Naive B cell (primary cell): ENCODE data around the gene CAMK2B. TPM values are rescaled to one million over a fixed set of nuclear protein-coding genes. Genes with fewer than 3 reads are reported as not detected.

Experiments
- ATAC-seq, 2 donors: fragments of 150-1000 bp; cut with Tn5 transposase; 2 replicates each; pipeline ENCODE4 v1.10.0; 2021; ENCODE audit warnings: low read depth in 2 of 2, mild to moderate bottlenecking in 2 of 2, moderate library complexity in 2 of 2
- DNase-seq: peaks from one replicate; pipeline ENCODE4 v3.0.0; 2022
- H3K27ac Mint-ChIP-seq, 6 donors: one replicate each; pipeline ENCODE4 v1.8.0; 2020 to 2022; ENCODE audit warnings: mild to moderate bottlenecking in 6 of 6, mixed read lengths in 6 of 6, moderate library complexity in 5 of 6, inconsistent platforms in 2 of 6
- H3K27me3 Mint-ChIP-seq, 3 donors: one replicate each; pipeline ENCODE4 v1.8.0; 2021 to 2022; ENCODE audit warnings: mixed read lengths in 3 of 3, mild to moderate bottlenecking in 1 of 3
- H3K36me3 Mint-ChIP-seq, 2 donors: one replicate each; pipeline ENCODE4 v1.8.0; 2020 to 2022; ENCODE audit warnings: mixed read lengths in 2 of 2, inconsistent platforms in 1 of 2, mild to moderate bottlenecking in 1 of 2
- H3K4me1 Mint-ChIP-seq, 3 donors: one replicate each; pipeline ENCODE4 v1.8.0; 2020 to 2022; ENCODE audit warnings: mixed read lengths in 3 of 3, inconsistent platforms in 1 of 3, mild to moderate bottlenecking in 1 of 3, moderate library complexity in 1 of 3
- H3K4me3 Mint-ChIP-seq, 8 donors: one replicate each; pipeline ENCODE4 v1.8.0; 2020 to 2022; ENCODE audit warnings: mild to moderate bottlenecking in 8 of 8, mixed read lengths in 8 of 8, moderate library complexity in 8 of 8, inconsistent platforms in 2 of 8
- H3K9me3 Mint-ChIP-seq, 7 donors: one replicate each; pipeline ENCODE4 v1.8.0; 2020 to 2022; ENCODE audit warnings: mixed read lengths in 7 of 7, mild to moderate bottlenecking in 5 of 7, inconsistent platforms in 2 of 7, moderate library complexity in 1 of 7
- polyA plus RNA-seq, 6 donors: library from polyadenylated mRNA; unstranded; fragments of 300-500 nt; fragmentation: Illumina TruSeq; gene quantifications; one replicate each; pipeline ENCODE4 v1.2.3, GENCODE V29; 2021; ENCODE audit warnings: low read depth in 6 of 6

The CAMK2B gene
- polyA plus RNA-seq, 6 donors from 2014 or later: not detected

DNA sequence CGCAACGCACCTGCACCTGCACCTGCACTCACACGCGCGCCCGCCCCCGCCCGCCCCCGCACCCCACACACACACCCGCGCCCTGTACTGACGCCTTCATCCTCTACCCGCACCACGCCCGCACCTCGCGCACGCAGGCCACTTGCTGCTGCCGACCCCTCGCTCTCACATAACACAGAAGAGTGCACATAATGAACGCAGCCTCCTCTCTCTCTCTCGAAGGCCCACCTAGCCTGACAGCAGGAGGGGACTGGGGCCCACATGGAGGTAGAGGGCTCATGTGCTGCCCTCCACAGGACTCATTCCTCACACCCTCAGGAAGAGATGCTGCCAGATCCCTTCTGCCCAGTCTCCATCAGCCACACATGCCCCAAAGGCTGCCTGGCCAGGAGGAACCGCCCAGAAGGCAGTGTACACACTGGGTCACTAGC, 432 bp upstream of the CAMK2B start:
- Mint-ChIP-seq H3K4me1 (peaks cover 8 to 10% (median 8%) of the 10 kb centered on the region in 3 donors), H3K27me3 (peaks cover 39 to 65% (median 54%) of the 10 kb centered on the region in 3 donors), H3K27ac (peak overlapping the region in 5 of 6 donors; percentile 27 to 83 (median 56)), H3K36me3 (peaks cover 0 to 8% of the 10 kb centered on the region in 2 donors), H3K4me3 (peak overlapping the region; percentile 70 to 93 (median 82)), H3K9me3 (peaks cover 0 to 5% (median 0%) of the 10 kb centered on the region in 7 donors)
- peak; percentile 18 to 30 for ATAC-seq
- DNase-seq: no peak

DNA sequence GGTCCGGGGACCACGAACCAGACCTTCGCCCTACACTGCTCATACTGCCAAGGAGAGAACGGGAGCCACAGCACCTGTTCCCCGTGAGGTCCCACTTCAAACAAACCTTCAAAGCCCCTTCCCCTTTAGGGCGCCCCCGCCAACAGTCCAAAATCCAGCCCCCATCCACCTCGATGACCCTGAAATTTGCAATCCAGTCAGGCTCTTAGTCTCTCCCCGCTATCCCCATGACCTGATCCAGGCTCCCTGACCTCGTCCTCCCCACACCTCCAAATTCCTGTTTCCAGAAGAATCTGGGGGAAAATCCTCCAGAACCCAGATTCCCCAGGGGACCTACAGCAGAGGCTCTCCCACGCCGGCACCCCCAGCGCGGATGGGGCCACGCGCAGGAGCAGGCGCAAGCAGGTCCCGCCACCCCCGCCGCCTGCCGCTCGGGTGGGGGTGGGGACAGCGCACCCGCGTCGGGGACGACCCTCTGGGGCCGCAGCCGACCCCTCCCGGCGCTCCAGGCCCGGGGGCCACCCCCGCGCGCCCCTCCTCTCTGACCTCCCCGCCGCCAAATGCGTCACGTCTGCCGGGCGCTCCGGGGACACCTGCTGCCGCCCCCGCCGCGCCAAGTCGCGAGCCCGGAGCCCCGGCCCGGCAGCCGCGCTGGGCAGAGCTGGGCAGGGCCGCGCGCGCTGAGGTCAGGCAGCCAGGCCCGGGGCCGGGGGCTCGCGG, 753 bp downstream of the CAMK2B start:
- peaks cover 0 to 5% (median 0%) of the 10 kb centered on the region in 7 donors for H3K9me3 Mint-ChIP-seq
- peaks cover 0 to 8% of the 10 kb centered on the region in 2 donors for H3K36me3 Mint-ChIP-seq
- H3K27me3 Mint-ChIP-seq: peaks cover 45 to 76% (median 59%) of the 10 kb centered on the region in 3 donors
- peaks cover 8 to 10% (median 8%) of the 10 kb centered on the region in 3 donors for H3K4me1 Mint-ChIP-seq
- peak overlapping the region; percentile 18 to 90 (median 56) for H3K4me3 Mint-ChIP-seq
- no peak for DNase-seq
- peak overlapping the region in 2 of 6 donors; percentile 31 to 61 for H3K27ac Mint-ChIP-seq
- no peak for ATAC-seq

- Mint-ChIP-seq H3K36me3 (peaks cover 0 to 8% of the 10 kb centered on the region in 2 donors), H3K27ac (peak overlapping the region in 2 of 6 donors; percentile 31 to 57), H3K9me3 (peaks cover 0 to 5% (median 0%) of the 10 kb centered on the region in 7 donors), H3K4me1 (peaks cover 8 to 10% (median 8%) of the 10 kb centered on the region in 3 donors), H3K27me3 (peaks cover 50 to 74% (median 63%) of the 10 kb centered on the region in 3 donors), H3K4me3 (peak overlapping the region; percentile 18 to 90 (median 56))
- DNase-seq (no peak), ATAC-seq (no peak)
Observed at GRCh38 chr7:44324204-44324480, 1.3 kb downstream of the CAMK2B start.

GRCh38 chr7:44323381-44324203, 1.8 kb downstream of the CAMK2B start:
- Mint-ChIP-seq H3K4me1 (peaks cover 8 to 10% (median 8%) of the 10 kb centered on the region in 3 donors), H3K4me3 (peak overlapping the region in 6 of 8 donors; percentile 15 to 57 (median 46))
- no peak for DNase-seq

DNA sequence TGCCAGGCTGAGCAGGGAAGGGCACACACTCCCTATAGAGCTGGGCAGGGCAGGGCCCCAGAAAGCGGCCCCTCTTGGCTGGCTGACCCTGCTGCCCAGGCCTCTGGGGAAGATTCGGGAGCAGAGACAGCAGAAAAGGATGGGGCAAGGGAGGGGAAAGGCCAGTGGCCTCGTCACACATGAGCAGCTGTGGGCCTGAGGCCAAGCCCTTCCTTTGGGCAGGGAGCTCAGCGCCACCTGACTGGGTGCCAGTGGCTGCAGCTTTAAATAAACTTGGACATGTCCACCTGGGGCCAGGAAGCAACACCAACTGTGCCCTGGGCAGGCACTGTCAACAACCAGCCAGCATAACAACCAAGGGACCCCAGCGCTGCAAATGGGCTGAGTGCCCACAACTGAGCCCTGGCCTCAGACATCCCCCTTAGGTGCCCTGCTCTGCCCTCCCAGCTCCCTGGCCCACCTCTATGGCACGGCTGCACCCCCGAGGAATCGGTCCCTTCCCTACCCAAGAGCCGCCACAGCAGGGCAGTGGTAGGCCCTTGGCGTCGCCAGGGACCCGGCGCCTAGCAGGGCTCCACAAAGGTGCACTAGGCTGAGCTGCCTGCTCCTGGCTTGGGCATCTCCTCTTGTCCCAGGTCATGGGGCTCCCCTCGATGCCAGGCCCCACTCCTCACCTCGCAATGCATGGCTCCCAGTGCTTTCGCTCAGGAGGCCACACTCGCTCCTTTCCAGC, 2.6 kb downstream of the CAMK2B start:
- Mint-ChIP-seq H3K4me1 (peaks cover 8 to 10% (median 8%) of the 10 kb centered on the region in 3 donors), H3K4me3 (peak overlapping the region in 2 of 8 donors; percentile 48)

More at GRCh38 chr7:44323381-44324203, 1.8 kb downstream of the CAMK2B start:
- peaks cover 0 to 8% of the 10 kb centered on the region in 2 donors for H3K36me3 Mint-ChIP-seq
- H3K27ac Mint-ChIP-seq: peak overlapping the region in 2 of 6 donors; percentile 57 to 68
- peaks cover 0 to 5% (median 0%) of the 10 kb centered on the region in 7 donors for H3K9me3 Mint-ChIP-seq
- no peak for ATAC-seq
- peaks cover 45 to 69% (median 64%) of the 10 kb centered on the region in 3 donors for H3K27me3 Mint-ChIP-seq

DNA sequence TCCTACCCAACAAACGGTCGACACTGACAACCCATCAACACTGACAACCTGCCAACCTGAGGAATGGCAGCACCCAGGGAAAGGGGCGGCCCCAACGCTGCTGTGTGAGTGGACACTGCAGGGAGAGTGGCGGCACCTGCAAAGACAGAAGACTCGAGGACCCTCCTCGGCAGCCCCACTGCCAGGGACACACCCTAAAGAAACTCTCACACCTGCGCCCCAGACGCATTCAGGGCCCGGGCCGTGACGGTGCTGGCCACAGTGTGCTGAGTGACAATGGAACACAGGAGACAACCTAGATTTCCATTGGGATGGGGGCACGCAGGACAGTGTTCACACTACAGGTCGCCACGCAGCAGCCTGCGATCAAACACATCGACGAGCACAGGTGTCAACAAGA, 3.6 kb downstream of the CAMK2B start:
- H3K36me3 Mint-ChIP-seq: peaks cover 0 to 8% of the 10 kb centered on the region in 2 donors
- peaks cover 8 to 10% (median 8%) of the 10 kb centered on the region in 3 donors for H3K4me1 Mint-ChIP-seq
- peaks cover 47 to 74% (median 57%) of the 10 kb centered on the region in 3 donors for H3K27me3 Mint-ChIP-seq
- ATAC-seq (no peak), DNase-seq (no peak)
- H3K27ac Mint-ChIP-seq: peak overlapping the region in 1 of 6 donors; percentile 38
- H3K4me3 Mint-ChIP-seq: no peak overlapping the region
- H3K9me3 Mint-ChIP-seq: peaks cover 0 to 2% (median 0%) of the 10 kb centered on the region in 7 donors

More for the DNA sequence above, 2.6 kb downstream of the CAMK2B start:
- no peak for ATAC-seq
- DNase-seq: no peak
- peaks cover 43 to 72% (median 62%) of the 10 kb centered on the region in 3 donors for H3K27me3 Mint-ChIP-seq
- H3K36me3 Mint-ChIP-seq: peaks cover 0 to 8% of the 10 kb centered on the region in 2 donors
- peak overlapping the region in 1 of 6 donors; percentile 24 for H3K27ac Mint-ChIP-seq
- H3K9me3 Mint-ChIP-seq: peaks cover 0 to 2% (median 0%) of the 10 kb centered on the region in 7 donors

GRCh38 chr7:44320794-44321371, 4.5 kb downstream of the CAMK2B start:
- DNase-seq: no peak
- Mint-ChIP-seq H3K9me3 (peaks cover 0 to 2% (median 0%) of the 10 kb centered on the region in 7 donors), H3K27ac (no peak overlapping the region), H3K4me1 (peaks cover 4 to 7% (median 6%) of the 10 kb centered on the region in 3 donors), H3K4me3 (no peak overlapping the region), H3K36me3 (peaks cover 0 to 5% of the 10 kb centered on the region in 2 donors), H3K27me3 (peaks cover 48 to 65% (median 48%) of the 10 kb centered on the region in 3 donors)
- no peak for ATAC-seq

DNA sequence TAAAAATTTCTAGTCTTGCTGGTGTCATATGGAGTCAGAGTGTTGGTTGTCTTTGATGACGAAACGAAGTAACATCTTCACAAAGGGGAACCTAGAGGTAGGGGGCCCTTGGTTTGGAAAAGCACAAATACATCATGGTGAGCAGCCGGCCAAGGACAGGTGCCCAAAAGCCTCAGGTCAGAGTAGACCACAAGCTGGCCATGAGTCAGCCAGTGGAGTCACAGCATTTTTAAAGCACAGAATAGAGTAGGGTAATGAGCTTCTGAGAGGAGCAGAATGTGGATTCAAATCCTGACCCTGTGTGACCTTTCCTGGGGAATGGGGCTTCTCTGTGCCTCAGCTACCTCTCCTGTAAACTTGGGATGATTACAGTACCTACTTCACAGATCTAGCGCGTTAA, 5.3 kb downstream of the CAMK2B start:
- H3K9me3 Mint-ChIP-seq: peaks cover 0 to 4% (median 0%) of the 10 kb centered on the region in 7 donors
- H3K27me3 Mint-ChIP-seq: peaks cover 42 to 60% (median 49%) of the 10 kb centered on the region in 3 donors
- ATAC-seq: no peak
- DNase-seq: no peak
- no peak overlapping the region for H3K4me3 Mint-ChIP-seq
- no peak overlapping the region for H3K27ac Mint-ChIP-seq
- H3K36me3 Mint-ChIP-seq: no peaks in the 10 kb centered on the region
- H3K4me1 Mint-ChIP-seq: peaks cover 0 to 4% (median 3%) of the 10 kb centered on the region in 3 donors

DNA sequence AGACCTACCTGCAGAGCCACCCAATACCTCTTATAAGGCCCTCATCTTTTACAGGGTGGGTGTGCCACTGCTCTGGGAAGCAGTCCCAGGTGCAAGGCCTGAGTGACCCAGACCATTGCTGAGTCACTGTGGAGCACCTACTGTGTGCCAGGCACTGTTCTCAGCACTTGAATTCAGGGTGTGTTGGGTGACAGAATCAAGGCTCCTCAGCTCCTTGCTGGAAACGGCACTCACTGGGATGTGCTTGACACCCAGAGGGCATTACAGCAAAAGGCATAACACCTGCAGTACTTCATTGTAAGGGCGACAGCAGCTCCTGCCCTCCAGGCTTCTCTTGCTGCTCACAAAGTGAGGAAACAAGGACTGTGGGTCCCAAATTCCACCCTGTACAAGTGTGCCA, 7.1 kb downstream of the CAMK2B start:
- Mint-ChIP-seq H3K4me1 (no peaks in the 10 kb centered on the region), H3K27ac (no peak overlapping the region), H3K4me3 (no peak overlapping the region), H3K36me3 (no peaks in the 10 kb centered on the region), H3K9me3 (peaks cover 0 to 13% (median 2%) of the 10 kb centered on the region in 7 donors), H3K27me3 (peaks cover 34 to 57% (median 46%) of the 10 kb centered on the region in 3 donors)
- ATAC-seq: no peak
- DNase-seq: no peak

DNA sequence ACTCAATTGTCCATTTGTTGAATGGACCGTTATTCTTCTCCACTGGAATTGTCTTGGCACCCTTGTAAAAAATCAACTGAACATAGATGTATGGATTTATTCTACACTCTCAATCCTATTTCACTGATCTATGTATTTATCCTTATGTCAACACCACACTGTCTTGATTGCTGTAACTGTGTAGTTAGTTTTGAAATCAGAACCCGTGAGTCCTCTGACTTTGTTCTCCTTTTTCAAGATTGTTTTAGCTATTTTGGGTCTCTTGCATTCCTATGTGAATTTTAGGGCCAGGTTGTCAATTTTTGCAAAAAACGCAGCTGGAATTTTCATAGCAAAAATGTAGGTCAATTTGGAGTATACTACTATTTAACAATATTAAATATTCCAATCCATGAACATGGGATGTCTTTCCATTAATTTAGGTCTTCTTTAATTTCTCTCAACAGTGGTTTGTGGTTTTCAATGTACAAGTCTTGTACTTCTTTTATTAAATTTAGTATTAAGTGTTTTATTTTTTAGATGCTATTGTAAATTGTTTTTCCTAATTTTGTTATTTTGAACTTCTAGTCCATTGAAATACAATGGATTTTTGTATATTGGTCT, 10.0 kb downstream of the CAMK2B start:
- Mint-ChIP-seq H3K4me3 (no peak overlapping the region), H3K9me3 (peaks cover 0 to 13% (median 2%) of the 10 kb centered on the region in 7 donors), H3K27ac (peak overlapping the region in 1 of 6 donors; percentile 42), H3K27me3 (peaks cover 32 to 51% (median 38%) of the 10 kb centered on the region in 3 donors), H3K4me1 (no peaks in the 10 kb centered on the region), H3K36me3 (no peaks in the 10 kb centered on the region)
- no peak for ATAC-seq
- no peak for DNase-seq

DNA sequence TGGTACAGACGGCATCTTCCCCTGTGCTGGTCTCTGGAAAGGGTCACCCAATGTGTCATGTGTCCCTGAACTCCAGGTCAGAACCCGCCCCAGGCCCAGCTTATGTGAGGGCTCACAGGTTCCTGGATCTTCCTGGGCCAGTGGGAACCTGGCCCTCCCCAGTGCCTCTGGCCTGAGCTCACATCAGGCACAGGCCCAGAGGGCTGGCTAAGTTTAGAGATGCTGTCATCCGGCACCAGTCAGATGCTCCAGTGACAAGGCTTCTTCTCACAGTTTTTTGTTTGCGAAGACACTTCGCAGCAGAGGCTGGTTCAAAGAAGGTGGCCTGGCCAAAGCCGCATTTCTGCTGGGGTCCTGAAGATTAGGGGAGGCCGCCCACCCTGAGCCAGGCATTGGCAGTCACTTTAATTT, 11.8 kb downstream of the CAMK2B start:
- Mint-ChIP-seq H3K4me3 (no peak overlapping the region), H3K4me1 (peaks cover 0 to 4% (median 0%) of the 10 kb centered on the region in 3 donors), H3K9me3 (peaks cover 0 to 13% (median 2%) of the 10 kb centered on the region in 7 donors), H3K27ac (no peak overlapping the region), H3K27me3 (peaks cover 30 to 54% (median 31%) of the 10 kb centered on the region in 3 donors), H3K36me3 (no peaks in the 10 kb centered on the region)
- no peak for ATAC-seq
- no peak for DNase-seq

DNA sequence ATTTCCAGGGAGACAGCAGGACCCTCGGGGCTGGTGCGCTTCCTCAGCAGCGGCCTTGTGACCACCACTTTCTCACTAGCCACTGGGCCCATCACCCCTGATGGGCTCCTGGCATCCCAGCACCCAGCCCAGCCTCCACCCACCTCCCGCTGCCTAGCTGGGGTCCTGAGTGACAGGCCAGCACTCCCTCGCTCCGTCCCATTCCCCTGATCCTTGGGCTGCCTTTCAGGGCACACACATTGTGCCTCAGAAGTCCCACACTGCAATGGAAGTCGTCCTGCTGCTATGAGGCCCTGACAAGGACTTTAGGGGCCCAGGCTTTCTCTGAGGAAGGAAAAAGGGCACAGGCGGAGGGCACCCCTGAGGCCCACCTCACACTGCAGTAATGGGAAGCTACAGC, 12.4 kb downstream of the CAMK2B start:
- H3K27ac Mint-ChIP-seq: no peak overlapping the region
- no peak overlapping the region for H3K4me3 Mint-ChIP-seq
- DNase-seq (no peak), ATAC-seq (no peak)
- H3K27me3 Mint-ChIP-seq: peaks cover 30 to 54% (median 37%) of the 10 kb centered on the region in 3 donors
- H3K36me3 Mint-ChIP-seq: no peaks in the 10 kb centered on the region
- peaks cover 0 to 4% (median 0%) of the 10 kb centered on the region in 3 donors for H3K4me1 Mint-ChIP-seq
- H3K9me3 Mint-ChIP-seq: peaks cover 0 to 13% (median 2%) of the 10 kb centered on the region in 7 donors
